Measurements from ENCODE around the gene ELK3. TPM values are rescaled to one million over a fixed set of nuclear protein-coding genes. Genes with fewer than 3 reads are reported as not detected.
A peak's percentile ranks its signal among the peaks of the same experiment; 100 is the strongest.

Gene ELK3
- total RNA-seq, 1 experiment from 2014 or later, result 13.5 TPM

- no peak for DNase-seq (ENCODE audit: extremely low read depth, low read depth)
These were observed 7.4 kb upstream of the ELK3 start for GRCh38 chr12:96186607-96187301.

GRCh38 chr12:96187956-96188355 lies 6.2 kb upstream of the ELK3 start:
- no peak for DNase-seq (ENCODE audit: extremely low read depth, low read depth)

GRCh38 chr12:96189781-96190180 lies 4.4 kb upstream of the ELK3 start:
- no peak for DNase-seq (ENCODE audit: extremely low read depth, low read depth)

- DNase-seq (ENCODE audit: extremely low read depth, low read depth), result no peak
These were observed 3.6 kb upstream of the ELK3 start for GRCh38 chr12:96190413-96191108.

GRCh38 chr12:96192926-96193573 lies 1.1 kb upstream of the ELK3 start:
- no peak for DNase-seq (ENCODE audit: extremely low read depth, low read depth)

- DNase-seq (ENCODE audit: extremely low read depth, low read depth), result no peak
These were observed 358 bp downstream of the ELK3 start for GRCh38 chr12:96194576-96194889.

- peak; percentile 39 for DNase-seq (ENCODE audit: extremely low read depth, low read depth)
These were observed 1.0 kb downstream of the ELK3 start for GRCh38 chr12:96194971-96195844.

- no peak for DNase-seq (ENCODE audit: extremely low read depth, low read depth)
These were observed 1.8 kb downstream of the ELK3 start for GRCh38 chr12:96195845-96196451.

GRCh38 chr12:96196781-96197180 lies 2.6 kb downstream of the ELK3 start:
- no peak for DNase-seq (ENCODE audit: extremely low read depth, low read depth)

GRCh38 chr12:96197503-96198272 lies 3.5 kb downstream of the ELK3 start:
- DNase-seq (ENCODE audit: extremely low read depth, low read depth), result peak; percentile 74

GRCh38 chr12:96198965-96199364 lies 4.8 kb downstream of the ELK3 start:
- peak; percentile 54 for DNase-seq (ENCODE audit: extremely low read depth, low read depth)

GRCh38 chr12:96199464-96199863 lies 5.3 kb downstream of the ELK3 start:
- no peak for DNase-seq (ENCODE audit: extremely low read depth, low read depth)

GRCh38 chr12:96201272-96202227 lies 7.4 kb downstream of the ELK3 start:
- DNase-seq (ENCODE audit: extremely low read depth, low read depth), result no peak

- DNase-seq (ENCODE audit: extremely low read depth, low read depth), result no peak
These were observed 10.2 kb downstream of the ELK3 start for GRCh38 chr12:96204381-96204780.

GRCh38 chr12:96205908-96206307 lies 11.7 kb downstream of the ELK3 start:
- no peak for DNase-seq (ENCODE audit: extremely low read depth, low read depth)

GRCh38 chr12:96206936-96207662 lies 12.9 kb downstream of the ELK3 start:
- no peak for DNase-seq (ENCODE audit: extremely low read depth, low read depth)

- no peak for DNase-seq (ENCODE audit: extremely low read depth, low read depth)
These were observed 14.2 kb downstream of the ELK3 start for GRCh38 chr12:96208346-96208745.
